GM12872 (cell line): Measurements from ENCODE around the gene SEMA4D.

Source experiments
- TF ChIP-seq, protein P1 (sequence below): IDR thresholded peaks from 3 replicates; pipeline ENCODE4 v1.5.1; 2011; ENCODE audit warnings: low read depth, mild to moderate bottlenecking, low read length, moderate library complexity; ENCODE audit not compliant: insufficient read depth

The SEMA4D gene

DNA sequence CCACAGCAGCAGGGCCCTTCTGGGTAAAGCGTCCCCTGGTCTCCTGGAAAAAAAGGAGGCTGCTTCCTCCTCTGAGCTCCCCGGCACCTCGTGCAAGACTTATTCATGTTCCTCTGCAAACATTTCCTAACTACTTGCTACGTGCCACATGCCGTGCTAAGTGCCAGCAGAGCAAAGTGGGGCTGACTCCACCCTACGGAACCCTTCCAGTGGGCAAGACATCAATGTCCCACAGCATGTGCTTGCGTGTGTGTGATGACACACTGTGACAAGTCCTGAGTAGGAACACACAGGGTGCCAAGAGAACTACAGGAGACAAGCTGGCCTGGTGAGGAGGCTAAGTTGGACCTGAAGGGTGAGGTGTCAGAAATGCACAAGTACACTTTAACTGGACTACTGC lies 57.4 kb downstream of the SEMA4D start:
- TF ChIP-seq, protein P1, sequence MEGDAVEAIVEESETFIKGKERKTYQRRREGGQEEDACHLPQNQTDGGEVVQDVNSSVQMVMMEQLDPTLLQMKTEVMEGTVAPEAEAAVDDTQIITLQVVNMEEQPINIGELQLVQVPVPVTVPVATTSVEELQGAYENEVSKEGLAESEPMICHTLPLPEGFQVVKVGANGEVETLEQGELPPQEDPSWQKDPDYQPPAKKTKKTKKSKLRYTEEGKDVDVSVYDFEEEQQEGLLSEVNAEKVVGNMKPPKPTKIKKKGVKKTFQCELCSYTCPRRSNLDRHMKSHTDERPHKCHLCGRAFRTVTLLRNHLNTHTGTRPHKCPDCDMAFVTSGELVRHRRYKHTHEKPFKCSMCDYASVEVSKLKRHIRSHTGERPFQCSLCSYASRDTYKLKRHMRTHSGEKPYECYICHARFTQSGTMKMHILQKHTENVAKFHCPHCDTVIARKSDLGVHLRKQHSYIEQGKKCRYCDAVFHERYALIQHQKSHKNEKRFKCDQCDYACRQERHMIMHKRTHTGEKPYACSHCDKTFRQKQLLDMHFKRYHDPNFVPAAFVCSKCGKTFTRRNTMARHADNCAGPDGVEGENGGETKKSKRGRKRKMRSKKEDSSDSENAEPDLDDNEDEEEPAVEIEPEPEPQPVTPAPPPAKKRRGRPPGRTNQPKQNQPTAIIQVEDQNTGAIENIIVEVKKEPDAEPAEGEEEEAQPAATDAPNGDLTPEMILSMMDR = no peak

DNA sequence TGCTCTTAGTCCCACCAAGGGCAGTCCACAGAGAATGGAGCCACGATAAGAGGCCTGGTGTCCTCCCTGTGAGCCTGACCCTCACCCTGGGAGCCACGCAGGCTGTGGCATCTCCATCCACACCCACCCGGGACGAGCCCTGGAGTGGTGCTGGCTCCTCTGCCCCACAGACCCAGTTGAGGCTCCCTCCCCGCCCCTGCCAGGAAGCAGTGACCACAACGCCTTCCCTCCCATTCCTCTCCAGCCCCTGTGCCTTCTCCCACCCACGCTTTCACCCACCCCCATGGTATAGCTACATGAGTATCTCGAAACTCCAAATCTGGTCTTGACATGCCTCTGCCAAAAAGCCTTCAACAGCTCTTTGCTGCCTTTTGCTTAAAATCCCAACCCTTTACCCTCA lies 57.9 kb downstream of the SEMA4D start:
- TF ChIP-seq, protein P1 = no peak

DNA sequence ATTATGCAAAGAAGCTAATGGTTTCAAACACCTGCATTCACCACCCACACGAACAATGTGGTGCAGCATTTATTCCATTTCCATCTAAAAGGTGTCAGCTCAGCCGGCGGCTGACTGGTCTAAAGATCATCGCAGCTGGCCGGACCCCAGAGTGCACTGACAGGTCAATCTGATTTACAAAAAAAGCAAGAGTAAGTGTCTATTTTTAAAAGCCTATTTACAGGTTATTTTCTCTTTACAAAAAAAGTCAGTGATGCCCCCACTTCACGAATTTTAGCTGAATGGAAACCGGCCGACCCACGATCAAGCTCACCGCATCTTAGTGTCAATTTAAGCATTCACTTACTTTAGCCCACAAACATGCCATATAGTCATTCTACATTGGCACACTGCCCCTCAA lies 58.3 kb downstream of the SEMA4D start:
- TF ChIP-seq, protein P1 = no peak

DNA sequence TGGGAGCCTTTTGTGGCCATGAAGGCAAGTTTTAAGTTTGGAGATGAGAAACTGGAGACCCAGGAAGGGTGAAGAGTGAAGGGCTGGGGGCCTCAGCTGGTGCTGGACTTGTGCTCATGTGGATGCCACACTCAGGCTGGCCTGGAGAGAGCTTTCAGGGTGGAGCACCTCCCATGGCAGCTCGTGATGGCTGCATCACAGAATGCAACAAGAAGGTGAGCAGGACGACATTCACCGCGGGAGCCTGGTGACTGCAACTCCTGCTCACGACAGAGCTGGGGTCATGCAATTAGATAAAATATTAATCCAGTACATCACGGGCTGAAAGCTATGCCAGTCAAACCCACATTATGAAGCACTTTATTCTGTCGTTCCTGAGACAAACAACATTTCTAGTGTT lies 59.7 kb downstream of the SEMA4D start:
- TF ChIP-seq, protein P1 = no peak

DNA sequence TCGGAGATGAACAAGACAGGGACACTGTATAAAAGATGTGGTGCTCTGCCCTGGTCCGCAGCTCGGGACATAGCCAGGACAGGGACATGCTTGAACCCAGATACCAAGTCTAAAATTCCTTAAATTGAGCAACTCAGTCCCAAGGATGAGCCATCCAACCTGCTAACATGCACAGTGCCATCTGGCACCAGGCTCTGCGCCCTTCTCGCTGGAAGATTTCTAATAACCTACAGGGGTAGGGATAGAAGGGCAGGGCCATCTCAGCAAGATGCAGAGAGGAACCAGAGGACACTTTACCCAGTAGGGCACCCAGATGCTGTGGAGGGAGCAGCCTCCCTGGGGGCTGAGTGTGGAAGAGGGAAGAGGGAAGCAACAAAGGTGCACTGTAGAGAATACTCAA lies 60.1 kb downstream of the SEMA4D start:
- TF ChIP-seq, protein P1 = no peak

DNA sequence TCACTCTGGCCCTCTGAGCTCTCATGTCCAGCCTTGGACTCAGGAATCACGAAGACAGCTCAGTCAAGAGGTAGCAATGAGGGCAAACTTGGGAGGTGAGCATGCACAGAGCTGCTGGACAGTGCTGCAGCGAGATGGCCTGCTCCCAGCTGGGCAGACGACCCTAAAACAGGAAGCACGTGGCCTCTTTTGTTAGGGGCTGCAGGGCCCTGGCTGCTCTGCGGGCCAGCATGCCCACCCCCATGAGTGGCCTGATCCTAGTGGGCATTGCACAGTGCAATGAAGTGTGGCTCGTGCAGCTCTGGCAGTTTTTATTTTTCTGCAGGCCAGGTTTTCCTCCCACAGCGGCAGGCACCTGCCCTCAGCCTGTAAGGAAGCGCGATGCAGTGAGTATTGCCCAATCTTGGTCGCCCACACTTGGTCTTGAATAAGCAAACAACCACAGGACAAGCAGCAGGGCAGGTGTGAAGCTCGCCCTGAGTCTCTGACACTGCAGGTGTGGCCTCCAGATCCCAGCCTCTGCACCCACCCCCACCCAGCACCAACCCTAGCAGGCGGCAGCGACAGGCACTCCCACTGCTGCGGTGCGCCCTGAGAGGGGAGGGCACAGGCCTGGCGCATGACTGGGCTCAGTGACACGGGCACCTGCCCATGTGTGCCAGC lies 60.8 kb downstream of the SEMA4D start:
- TF ChIP-seq, protein P1 = no peak

DNA sequence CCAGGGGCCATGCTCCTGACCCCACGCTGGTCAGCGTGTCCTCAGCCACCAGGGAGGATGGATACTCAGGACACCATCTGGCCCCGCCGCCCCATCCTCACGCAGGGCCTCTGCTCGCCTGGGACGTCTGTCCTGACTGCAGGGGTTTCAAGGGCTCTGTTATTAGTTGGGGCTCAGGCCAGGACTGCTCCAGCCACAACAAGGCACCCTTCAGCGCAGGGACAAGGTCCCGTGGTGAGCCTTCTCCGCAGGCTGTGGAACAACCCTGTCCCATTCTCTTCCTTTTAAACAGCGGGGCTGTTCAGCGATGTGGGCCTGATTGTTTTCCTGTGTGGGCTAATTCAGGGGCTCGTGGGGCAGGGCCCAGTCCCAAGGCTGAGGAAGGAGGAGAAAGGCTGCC lies 61.6 kb downstream of the SEMA4D start:
- TF ChIP-seq, protein P1 = no peak
